ENCODE results near the gene NBPF3. TPM values are rescaled to one million over a fixed set of nuclear protein-coding genes. Genes with fewer than 3 reads are reported as not detected.

NBPF3 gene
- total RNA-seq: 10 to 100 TPM; 13.8 to 19.4 (median 16.7) TPM

GRCh38 chr1:21439721-21440629, at the start of gene NBPF3:
TSS of gene NBPF3 (plus strand) at chr1:21440137. CDS start at chr1:21445087, 4,950 bp downstream.
- H3K4me3 ChIP-seq (replicated peaks in 1 of 3): peak within 1 kb of the TSS in 2 of 3 donors; percentile 48 to 79
- intact Hi-C loops (cut with DNase I): no loop called here

GRCh38 chr1:21391497-21391896, 48.4 kb upstream of the NBPF3 start:
- no peak for DNase-seq
- Histone ChIP-seq H3K9me3 (no peaks in the 10 kb centered on the region), H3K27ac (no peak overlapping the region), H3K4me3 (replicated peaks in 1 of 3) (no peak overlapping the region), H3K36me3 (no peaks in the 10 kb centered on the region), H3K4me1 (no peaks in the 10 kb centered on the region), H3K27me3 (no peaks in the 10 kb centered on the region)
- WGBS, 2 donors: 84 to 87% methylated on average over 4 of the region's 4 CpGs
- no peak for TF ChIP-seq CTCF (IDR thresholded peaks at IDR 0.05)
- TF ChIP-seq POLR2A (IDR thresholded peaks at IDR 0.05): no peak
- intact Hi-C loops (cut with DNase I): no loop called here

More at GRCh38 chr1:21439721-21440629, at the start of gene NBPF3:
- WGBS, 2 donors: 0 to 1% methylated on average over 17 to 18 of the region's 87 CpGs
- Histone ChIP-seq H3K9me3 (no peaks in the 10 kb centered on the region), H3K4me1 (peaks cover 6 to 18% of the 10 kb centered on the region in 2 donors), H3K27me3 (no peaks in the 10 kb centered on the region), H3K36me3 (no peaks in the 10 kb centered on the region), H3K27ac (peak within 1 kb of the TSS; percentile 11 to 39 (median 27))
- no peak for TF ChIP-seq CTCF (IDR thresholded peaks at IDR 0.05)
- TF ChIP-seq POLR2A (IDR thresholded peaks at IDR 0.05): peak; percentile 58 to 80
- DNase-seq: peak; percentile 91 to 94

GRCh38 chr1:21392587-21393263, 47.2 kb upstream of the NBPF3 start:
- intact Hi-C loops (cut with DNase I): no loop called here
- H3K4me1 ChIP-seq: no peaks in the 10 kb centered on the region
- H3K27me3 ChIP-seq: no peaks in the 10 kb centered on the region
- no peak for TF ChIP-seq POLR2A (IDR thresholded peaks at IDR 0.05)
- no peak for TF ChIP-seq CTCF (IDR thresholded peaks at IDR 0.05)
- H3K4me3 ChIP-seq (replicated peaks in 1 of 3): no peak overlapping the region
- no peak overlapping the region for H3K27ac ChIP-seq
- DNase-seq: no peak
- WGBS, 2 donors: 85 to 87% methylated on average over 15 of the region's 15 CpGs
- H3K9me3 ChIP-seq: no peaks in the 10 kb centered on the region
- no peaks in the 10 kb centered on the region for H3K36me3 ChIP-seq

GRCh38 chr1:21396516-21396915, 43.4 kb upstream of the NBPF3 start:
- no peak for DNase-seq
- intact Hi-C loops (cut with DNase I): no loop called here
- 67 to 70% methylated on average over 4 of the region's 4 CpGs for WGBS, 2 donors

More at GRCh38 chr1:21396516-21396915, 43.4 kb upstream of the NBPF3 start:
- no peaks in the 10 kb centered on the region for H3K9me3 ChIP-seq
- TF ChIP-seq CTCF (IDR thresholded peaks at IDR 0.05): no peak
- no peaks in the 10 kb centered on the region for H3K36me3 ChIP-seq
- no peak overlapping the region for H3K4me3 ChIP-seq (replicated peaks in 1 of 3)
- no peaks in the 10 kb centered on the region for H3K4me1 ChIP-seq
- no peaks in the 10 kb centered on the region for H3K27me3 ChIP-seq
- no peak overlapping the region for H3K27ac ChIP-seq

Measured in thyroid gland (tissue), 4 donors.